ENCODE results near the gene AK6. TPM values are rescaled to one million over a fixed set of nuclear protein-coding genes. Genes with fewer than 3 reads are reported as not detected.

Gene AK6
- total RNA-seq, 1 donor from 2014 or later: 31.0 TPM

DNA sequence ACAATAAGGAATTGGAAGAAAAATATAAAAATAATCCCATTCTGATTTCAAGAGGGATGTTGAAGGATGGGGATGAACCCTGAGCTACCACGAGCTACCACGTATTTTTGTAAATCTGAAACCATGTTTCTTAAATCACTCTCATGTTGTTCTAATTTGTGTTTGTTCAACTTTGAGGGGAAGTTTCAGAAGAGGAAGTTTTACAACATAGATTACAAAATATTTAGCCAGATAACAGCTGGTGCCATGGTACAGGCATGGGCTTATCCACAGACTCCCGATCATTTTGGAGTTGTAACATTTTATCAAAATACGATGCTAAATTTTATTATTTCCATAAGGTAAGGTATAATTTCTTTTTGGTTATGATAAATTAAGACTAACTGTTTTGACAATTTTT is 51.9 kb downstream of the AK6 start:
- H3K4me1 Mint-ChIP-seq (ENCODE audit: unreplicated experiment): no peaks in the 10 kb centered on the region
- DNase-seq (ENCODE audit: extremely low spot score, unreplicated experiment): no peak
- no peak overlapping the region for H3K27ac Mint-ChIP-seq (ENCODE audit: unreplicated experiment)
- TF ChIP-seq, protein P1, sequence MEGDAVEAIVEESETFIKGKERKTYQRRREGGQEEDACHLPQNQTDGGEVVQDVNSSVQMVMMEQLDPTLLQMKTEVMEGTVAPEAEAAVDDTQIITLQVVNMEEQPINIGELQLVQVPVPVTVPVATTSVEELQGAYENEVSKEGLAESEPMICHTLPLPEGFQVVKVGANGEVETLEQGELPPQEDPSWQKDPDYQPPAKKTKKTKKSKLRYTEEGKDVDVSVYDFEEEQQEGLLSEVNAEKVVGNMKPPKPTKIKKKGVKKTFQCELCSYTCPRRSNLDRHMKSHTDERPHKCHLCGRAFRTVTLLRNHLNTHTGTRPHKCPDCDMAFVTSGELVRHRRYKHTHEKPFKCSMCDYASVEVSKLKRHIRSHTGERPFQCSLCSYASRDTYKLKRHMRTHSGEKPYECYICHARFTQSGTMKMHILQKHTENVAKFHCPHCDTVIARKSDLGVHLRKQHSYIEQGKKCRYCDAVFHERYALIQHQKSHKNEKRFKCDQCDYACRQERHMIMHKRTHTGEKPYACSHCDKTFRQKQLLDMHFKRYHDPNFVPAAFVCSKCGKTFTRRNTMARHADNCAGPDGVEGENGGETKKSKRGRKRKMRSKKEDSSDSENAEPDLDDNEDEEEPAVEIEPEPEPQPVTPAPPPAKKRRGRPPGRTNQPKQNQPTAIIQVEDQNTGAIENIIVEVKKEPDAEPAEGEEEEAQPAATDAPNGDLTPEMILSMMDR (IDR thresholded peaks at IDR 0.05): no peak
- H3K36me3 Mint-ChIP-seq (ENCODE audit: unreplicated experiment): no peaks in the 10 kb centered on the region
- H3K27me3 Mint-ChIP-seq (ENCODE audit: unreplicated experiment): no peaks in the 10 kb centered on the region
- H3K9me3 Mint-ChIP-seq (ENCODE audit: unreplicated experiment): no peaks in the 10 kb centered on the region
- H3K4me3 Mint-ChIP-seq (ENCODE audit: unreplicated experiment): no peak overlapping the region

DNA sequence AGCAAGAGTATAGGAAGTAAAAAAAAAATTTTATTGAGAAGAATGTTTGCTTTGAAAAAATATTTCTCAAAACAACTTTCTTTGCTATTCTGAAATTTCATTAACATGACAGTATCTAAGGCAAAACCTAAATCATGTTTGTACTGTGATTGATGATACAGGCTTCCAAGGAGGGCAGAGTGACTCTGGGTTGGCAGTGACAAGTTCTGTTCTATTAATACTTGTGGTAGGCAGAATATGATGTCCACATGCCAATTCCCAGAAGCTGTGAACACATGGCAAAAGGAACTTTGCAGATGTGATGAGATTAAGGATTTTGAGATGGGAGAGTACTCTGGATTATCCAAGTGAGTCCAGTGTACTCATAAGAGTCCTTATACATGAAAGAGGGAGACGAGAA is 53.3 kb downstream of the AK6 start:
- H3K27me3 Mint-ChIP-seq (ENCODE audit: unreplicated experiment): no peaks in the 10 kb centered on the region
- H3K4me3 Mint-ChIP-seq (ENCODE audit: unreplicated experiment): no peak overlapping the region
- no peak for DNase-seq (ENCODE audit: extremely low spot score, unreplicated experiment)
- no peaks in the 10 kb centered on the region for H3K9me3 Mint-ChIP-seq (ENCODE audit: unreplicated experiment)
- H3K27ac Mint-ChIP-seq (ENCODE audit: unreplicated experiment): no peak overlapping the region
- no peaks in the 10 kb centered on the region for H3K36me3 Mint-ChIP-seq (ENCODE audit: unreplicated experiment)
- TF ChIP-seq, protein P1 (IDR thresholded peaks at IDR 0.05): no peak
- no peaks in the 10 kb centered on the region for H3K4me1 Mint-ChIP-seq (ENCODE audit: unreplicated experiment)

DNA sequence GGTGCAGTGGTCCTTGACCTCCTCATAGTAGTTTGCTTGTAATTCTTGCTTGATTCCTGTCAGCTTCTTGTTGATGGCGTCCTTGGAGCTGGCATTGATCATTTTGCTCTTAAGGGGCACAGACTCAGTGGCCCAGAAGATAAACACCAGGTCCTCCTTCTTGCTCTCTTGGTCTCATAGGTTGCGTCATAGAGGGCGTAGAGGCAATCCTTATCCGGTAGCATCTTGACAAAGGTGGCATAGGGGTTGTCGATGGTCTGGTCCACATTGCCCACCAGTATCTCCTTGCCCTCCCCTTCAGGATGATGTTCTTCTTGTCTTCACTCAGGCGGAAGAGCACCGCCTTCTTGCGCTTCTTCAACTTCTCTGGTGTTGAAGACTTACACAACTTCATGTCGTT is 55.9 kb downstream of the AK6 start:
- Mint-ChIP-seq H3K4me1 (ENCODE audit: unreplicated experiment) (no peaks in the 10 kb centered on the region), H3K9me3 (ENCODE audit: unreplicated experiment) (no peaks in the 10 kb centered on the region), H3K36me3 (ENCODE audit: unreplicated experiment) (no peaks in the 10 kb centered on the region), H3K4me3 (ENCODE audit: unreplicated experiment) (no peak overlapping the region), H3K27me3 (ENCODE audit: unreplicated experiment) (no peaks in the 10 kb centered on the region), H3K27ac (ENCODE audit: unreplicated experiment) (no peak overlapping the region)
- TF ChIP-seq, protein P1 (IDR thresholded peaks at IDR 0.05): no peak
- no peak for DNase-seq (ENCODE audit: extremely low spot score, unreplicated experiment)

DNA sequence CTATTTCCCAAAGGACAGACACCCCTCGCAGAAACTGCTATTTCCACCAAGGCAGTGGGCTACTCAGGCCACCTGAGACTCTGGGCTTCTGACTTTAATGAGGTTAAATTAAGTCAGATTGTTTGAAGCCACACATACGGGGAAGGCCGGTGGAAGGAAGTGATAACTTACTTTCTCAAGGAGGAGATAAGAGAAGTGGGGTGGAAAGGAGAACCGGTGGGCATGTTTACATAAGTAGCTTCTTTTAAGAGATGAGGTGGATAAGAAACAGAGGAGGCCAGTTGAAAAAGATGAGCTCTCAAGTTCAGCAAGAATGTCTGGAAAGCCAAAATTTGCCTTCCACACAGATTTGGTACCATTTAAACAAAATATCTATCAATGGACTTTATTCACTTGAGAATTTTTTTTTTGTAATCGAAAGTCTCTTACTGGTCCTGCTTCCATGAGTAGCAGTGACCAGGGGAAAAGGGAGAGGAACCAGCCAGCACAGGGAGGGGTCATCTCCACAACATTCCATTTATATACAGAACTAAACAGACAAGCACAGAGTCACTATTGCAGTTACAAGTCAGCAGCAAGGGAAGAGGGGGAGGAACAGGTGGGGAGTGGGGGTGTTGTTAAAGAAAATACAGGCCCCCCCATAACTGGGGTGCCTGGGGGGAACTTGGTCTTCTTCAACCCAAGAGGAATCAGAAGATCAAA is 56.7 kb downstream of the AK6 start:
- no peak overlapping the region for H3K27ac Mint-ChIP-seq (ENCODE audit: unreplicated experiment)
- no peaks in the 10 kb centered on the region for H3K27me3 Mint-ChIP-seq (ENCODE audit: unreplicated experiment)
- H3K4me3 Mint-ChIP-seq (ENCODE audit: unreplicated experiment): no peak overlapping the region
- TF ChIP-seq, protein P1 (IDR thresholded peaks at IDR 0.05): no peak
- H3K9me3 Mint-ChIP-seq (ENCODE audit: unreplicated experiment): no peaks in the 10 kb centered on the region
- DNase-seq (ENCODE audit: extremely low spot score, unreplicated experiment): no peak
- H3K4me1 Mint-ChIP-seq (ENCODE audit: unreplicated experiment): no peaks in the 10 kb centered on the region
- no peaks in the 10 kb centered on the region for H3K36me3 Mint-ChIP-seq (ENCODE audit: unreplicated experiment)

DNA sequence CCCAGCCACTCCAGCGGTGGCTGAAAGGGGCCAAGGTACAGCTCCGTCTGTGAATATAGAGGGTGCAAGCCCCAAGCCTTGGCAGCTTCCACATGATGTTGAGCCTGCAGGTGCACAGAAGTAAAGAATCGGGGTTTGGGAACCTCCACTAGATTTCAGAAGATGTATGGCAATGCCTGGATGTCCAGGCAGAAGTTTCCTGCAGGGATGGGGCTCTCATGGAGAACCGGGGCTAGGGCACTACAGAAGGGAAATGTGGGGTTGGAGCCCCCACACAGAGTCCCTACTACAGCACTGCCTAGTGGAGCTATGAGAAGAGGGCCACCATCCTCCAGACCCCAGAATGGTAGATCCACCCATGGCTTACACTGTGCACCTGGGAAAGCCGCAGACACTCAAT is 59.9 kb downstream of the AK6 start:
- TF ChIP-seq, protein P1 (IDR thresholded peaks at IDR 0.05): no peak
- Mint-ChIP-seq H3K36me3 (ENCODE audit: unreplicated experiment) (peaks cover 2% of the 10 kb centered on the region), H3K27me3 (ENCODE audit: unreplicated experiment) (no peaks in the 10 kb centered on the region), H3K4me3 (ENCODE audit: unreplicated experiment) (no peak overlapping the region), H3K9me3 (ENCODE audit: unreplicated experiment) (no peaks in the 10 kb centered on the region), H3K4me1 (ENCODE audit: unreplicated experiment) (no peaks in the 10 kb centered on the region), H3K27ac (ENCODE audit: unreplicated experiment) (no peak overlapping the region)
- DNase-seq (ENCODE audit: extremely low spot score, unreplicated experiment): no peak
